Natural killer cell (primary cell): Measurements from ENCODE around the gene SURF2. TPM values are rescaled to one million over a fixed set of nuclear protein-coding genes. Genes with fewer than 3 reads are reported as not detected.

ENCODE experiments used
- ATAC-seq, 3 donors: fragments of 150-1000 bp in 2 of 3; fragments of 200-7000 bp in 1 of 3; cut with Tn5 transposase; 1 replicate in 1 of 3; 2 replicates in 2 of 3; pipeline ENCODE4 v1.10.0; 2021; ENCODE audit warnings: mild to moderate bottlenecking in 2 of 3, moderate library complexity in 2 of 3
- DNase-seq, 2 donors: peaks; one replicate each; pipeline versions ENCODE4 v3.0.0 to v3.0.0-alpha.2; 2013 to 2021; ENCODE audit warnings: mixed read lengths in 1 of 2
- H3K27ac ChIP-seq: one replicate; pipeline ENCODE4 v1.5.1; 2013; ENCODE audit warnings: mild to moderate bottlenecking, low read length
- H3K27me3 ChIP-seq: one replicate; pipeline ENCODE4 v1.6.1; 2013; ENCODE audit warnings: low read length; ENCODE audit not compliant: control insufficient read depth, insufficient read depth
- H3K36me3 ChIP-seq: one replicate; pipeline ENCODE4 v1.6.1; 2013; ENCODE audit warnings: low read length; ENCODE audit not compliant: control insufficient read depth, insufficient read depth
- H3K4me1 ChIP-seq: one replicate; pipeline ENCODE4 v1.6.1; 2013; ENCODE audit warnings: low read length; ENCODE audit not compliant: control insufficient read depth, insufficient read depth
- H3K4me3 ChIP-seq: one replicate; pipeline ENCODE4 v1.5.1; 2013; ENCODE audit warnings: low read length
- H3K9me3 ChIP-seq: one replicate; pipeline ENCODE4 v1.6.1; 2013; ENCODE audit warnings: low read length; ENCODE audit not compliant: control insufficient read depth, insufficient read depth
- H3K27ac Mint-ChIP-seq, 2 donors: one replicate each; pipeline ENCODE4 v1.8.0; 2022; ENCODE audit warnings: mild to moderate bottlenecking in 2 of 2, mixed read lengths in 2 of 2, moderate library complexity in 1 of 2
- H3K27me3 Mint-ChIP-seq, 2 donors: one replicate each; pipeline ENCODE4 v1.8.0; 2022; ENCODE audit warnings: low read depth in 2 of 2, mixed read lengths in 2 of 2
- H3K36me3 Mint-ChIP-seq: one replicate; pipeline ENCODE4 v1.8.0; 2022; ENCODE audit warnings: mixed read lengths
- H3K4me1 Mint-ChIP-seq, 2 donors: one replicate each; pipeline ENCODE4 v1.8.0; 2022; ENCODE audit warnings: mixed read lengths in 2 of 2
- H3K4me3 Mint-ChIP-seq: one replicate; pipeline ENCODE4 v1.8.0; 2022; ENCODE audit warnings: mild to moderate bottlenecking, moderate library complexity, mixed read lengths
- H3K9me3 Mint-ChIP-seq, 2 donors: one replicate each; pipeline ENCODE4 v1.8.0; 2022; ENCODE audit warnings: mixed read lengths in 2 of 2
- WGBS: methylation state at CpG from one replicate; pipeline ENCODE4 v1.1.7; 2013; ENCODE audit warnings: missing lambda C conversion rate; ENCODE audit not compliant: insufficient coverage; 5-methylcytosine and 5-hydroxymethylcytosine counted together
- intact Hi-C: fragments of 100-400 bp; cut with micrococcal nuclease; formaldehyde crosslinking; loops from one replicate; pipeline ENCODE4 v1.14.2; 2022
- total RNA-seq, 4 donors: library from RNA; stranded (reverse); fragments of 120-200 nt in 1 of 4; gene quantifications; one replicate each; pipeline versions ENCODE4 v1.2.3 to v1.2.4, GENCODE V29; 2013 to 2022
- TF ChIP-seq, protein P1 (sequence below): fragments of 200-600 bp; IDR thresholded peaks from one replicate; pipeline ENCODE4 v1.8.0; 2022; ENCODE audit warnings: antibody characterized with exemption

The SURF2 gene
- total RNA-seq, 3 donors from 2014 or later (not counting 1 experiment from before 2014, with no cell fraction given) = 14.3 to 14.9 (median 14.7) TPM

DNA sequence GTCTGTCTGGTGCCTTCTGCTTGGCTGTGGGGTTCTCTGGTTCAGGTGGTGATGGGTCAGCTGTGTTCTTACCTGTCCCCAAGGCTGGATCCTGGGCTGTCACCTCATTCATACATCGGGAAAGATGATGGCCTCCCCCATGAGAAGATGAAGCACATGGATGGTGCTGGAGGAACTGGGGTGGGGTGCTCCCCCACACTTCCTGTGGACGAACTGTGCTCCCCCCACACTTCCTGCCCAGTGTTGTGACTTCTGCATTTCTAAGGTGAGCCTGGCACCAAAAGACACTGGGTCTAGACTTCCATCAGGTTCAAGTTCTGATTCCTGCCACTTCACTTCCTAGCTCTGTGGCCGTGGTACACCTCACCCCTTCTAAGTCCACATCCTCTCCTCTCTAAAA, 16.1 kb upstream of the SURF2 start:
- Histone ChIP-seq H3K4me3 (no peak overlapping the region), H3K27ac (peak overlapping the region; percentile 62), H3K27me3 (no peaks in the 10 kb centered on the region), H3K36me3 (peaks cover 19% of the 10 kb centered on the region), H3K9me3 (no peaks in the 10 kb centered on the region), H3K4me1 (peaks cover 47% of the 10 kb centered on the region)
- H3K36me3 Mint-ChIP-seq = peaks cover 8% of the 10 kb centered on the region
- ATAC-seq (no peak), DNase-seq (no peak)
- TF ChIP-seq, protein P1, sequence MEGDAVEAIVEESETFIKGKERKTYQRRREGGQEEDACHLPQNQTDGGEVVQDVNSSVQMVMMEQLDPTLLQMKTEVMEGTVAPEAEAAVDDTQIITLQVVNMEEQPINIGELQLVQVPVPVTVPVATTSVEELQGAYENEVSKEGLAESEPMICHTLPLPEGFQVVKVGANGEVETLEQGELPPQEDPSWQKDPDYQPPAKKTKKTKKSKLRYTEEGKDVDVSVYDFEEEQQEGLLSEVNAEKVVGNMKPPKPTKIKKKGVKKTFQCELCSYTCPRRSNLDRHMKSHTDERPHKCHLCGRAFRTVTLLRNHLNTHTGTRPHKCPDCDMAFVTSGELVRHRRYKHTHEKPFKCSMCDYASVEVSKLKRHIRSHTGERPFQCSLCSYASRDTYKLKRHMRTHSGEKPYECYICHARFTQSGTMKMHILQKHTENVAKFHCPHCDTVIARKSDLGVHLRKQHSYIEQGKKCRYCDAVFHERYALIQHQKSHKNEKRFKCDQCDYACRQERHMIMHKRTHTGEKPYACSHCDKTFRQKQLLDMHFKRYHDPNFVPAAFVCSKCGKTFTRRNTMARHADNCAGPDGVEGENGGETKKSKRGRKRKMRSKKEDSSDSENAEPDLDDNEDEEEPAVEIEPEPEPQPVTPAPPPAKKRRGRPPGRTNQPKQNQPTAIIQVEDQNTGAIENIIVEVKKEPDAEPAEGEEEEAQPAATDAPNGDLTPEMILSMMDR = no peak
- H3K4me1 Mint-ChIP-seq = peaks cover 44 to 51% of the 10 kb centered on the region in 2 donors
- intact Hi-C loops = no loop called here
- H3K27ac Mint-ChIP-seq = peak overlapping the region; percentile 83 to 88
- no peaks in the 10 kb centered on the region for H3K9me3 Mint-ChIP-seq
- peak overlapping the region; percentile 67 for H3K4me3 Mint-ChIP-seq
- WGBS = 12% methylated on average over 3 of the region's 3 CpGs
- H3K27me3 Mint-ChIP-seq = no peaks in the 10 kb centered on the region

DNA sequence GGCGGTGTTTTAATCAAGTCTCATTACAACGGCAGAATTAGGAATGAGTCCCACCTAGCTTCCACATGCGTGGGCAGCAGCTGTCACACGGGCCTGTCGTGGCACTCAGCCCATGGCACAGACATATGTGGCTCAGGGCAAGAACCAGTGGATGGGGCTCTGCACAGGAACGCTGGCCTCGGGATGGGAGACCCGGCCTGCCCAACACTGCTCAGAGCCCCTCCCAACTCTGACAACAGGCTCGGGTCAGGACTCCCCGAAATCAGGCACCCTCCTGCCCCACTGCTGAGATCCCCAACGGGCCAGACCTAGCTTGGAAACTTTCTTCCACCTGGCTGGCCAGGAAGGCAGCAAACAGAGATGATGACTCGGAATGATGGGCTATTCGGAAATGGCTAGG, 15.4 kb upstream of the SURF2 start:
- 86% methylated on average over 13 of the region's 13 CpGs for WGBS
- no peaks in the 10 kb centered on the region for H3K9me3 ChIP-seq
- H3K27me3 ChIP-seq = no peaks in the 10 kb centered on the region
- ATAC-seq (no peak), DNase-seq (no peak)
- peaks cover 20% of the 10 kb centered on the region for H3K36me3 ChIP-seq
- TF ChIP-seq, protein P1 = no peak
- peak overlapping the region; percentile 62 for H3K27ac ChIP-seq
- H3K4me1 ChIP-seq = peaks cover 48% of the 10 kb centered on the region
- no peaks in the 10 kb centered on the region for H3K9me3 Mint-ChIP-seq
- H3K4me3 Mint-ChIP-seq = peak overlapping the region; percentile 67
- H3K36me3 Mint-ChIP-seq = peaks cover 8% of the 10 kb centered on the region
- peak overlapping the region; percentile 83 to 88 for H3K27ac Mint-ChIP-seq
- intact Hi-C loops = no loop called here
- H3K27me3 Mint-ChIP-seq = no peaks in the 10 kb centered on the region
- H3K4me3 ChIP-seq = no peak overlapping the region
- H3K4me1 Mint-ChIP-seq = peaks cover 37 to 45% of the 10 kb centered on the region in 2 donors

DNA sequence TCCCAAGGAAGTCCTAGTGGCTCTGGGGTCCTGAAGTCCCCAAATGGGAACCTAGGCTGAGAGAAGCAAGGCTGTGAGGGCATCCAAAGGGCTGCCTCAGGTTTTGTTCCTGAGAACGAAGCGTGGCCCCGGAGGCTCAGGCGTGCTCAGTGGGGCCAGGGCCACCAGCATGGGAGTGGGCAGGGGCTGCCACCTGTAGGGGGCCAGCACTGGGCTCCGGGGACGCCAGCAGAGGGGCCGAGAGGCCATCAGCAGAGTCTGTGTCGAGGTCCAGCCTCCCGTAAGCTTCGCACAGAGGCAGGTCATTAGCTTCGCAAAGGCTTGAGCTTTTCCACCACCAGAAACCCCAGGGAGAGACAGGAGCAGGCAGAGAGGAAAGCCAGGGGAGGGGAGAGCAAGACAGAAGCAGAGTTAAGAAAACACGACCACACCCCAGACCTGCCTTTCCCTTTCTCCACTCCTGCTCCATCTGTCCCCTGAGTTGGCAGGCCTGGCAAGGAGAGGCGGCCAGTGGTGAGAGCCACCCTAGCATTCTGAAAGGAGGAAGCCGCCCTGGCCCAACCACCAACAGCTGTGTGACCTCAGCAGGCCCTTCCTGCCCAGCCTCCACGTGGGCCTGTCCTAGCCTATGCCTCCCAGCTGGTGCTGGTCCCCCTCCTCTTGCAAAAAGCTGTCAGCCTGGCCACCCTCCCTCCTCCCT, 14.8 kb upstream of the SURF2 start:
- Histone ChIP-seq H3K27ac (peak overlapping the region; percentile 62), H3K4me3 (no peak overlapping the region), H3K27me3 (no peaks in the 10 kb centered on the region), H3K9me3 (no peaks in the 10 kb centered on the region), H3K4me1 (peaks cover 51% of the 10 kb centered on the region), H3K36me3 (peaks cover 20% of the 10 kb centered on the region)
- no peaks in the 10 kb centered on the region for H3K9me3 Mint-ChIP-seq
- DNase-seq = peak in 1 of 2 donors; percentile 30
- H3K27ac Mint-ChIP-seq = peak overlapping the region; percentile 83 to 88
- WGBS = 72% methylated on average over 15 of the region's 15 CpGs
- TF ChIP-seq, protein P1 = no peak
- peak; percentile 85 to 92 (median 86) for ATAC-seq
- peaks cover 8% of the 10 kb centered on the region for H3K36me3 Mint-ChIP-seq
- peaks cover 41 to 45% of the 10 kb centered on the region in 2 donors for H3K4me1 Mint-ChIP-seq
- peak overlapping the region; percentile 73 for H3K4me3 Mint-ChIP-seq
- H3K27me3 Mint-ChIP-seq = no peaks in the 10 kb centered on the region
- intact Hi-C loops = no loop called here

DNA sequence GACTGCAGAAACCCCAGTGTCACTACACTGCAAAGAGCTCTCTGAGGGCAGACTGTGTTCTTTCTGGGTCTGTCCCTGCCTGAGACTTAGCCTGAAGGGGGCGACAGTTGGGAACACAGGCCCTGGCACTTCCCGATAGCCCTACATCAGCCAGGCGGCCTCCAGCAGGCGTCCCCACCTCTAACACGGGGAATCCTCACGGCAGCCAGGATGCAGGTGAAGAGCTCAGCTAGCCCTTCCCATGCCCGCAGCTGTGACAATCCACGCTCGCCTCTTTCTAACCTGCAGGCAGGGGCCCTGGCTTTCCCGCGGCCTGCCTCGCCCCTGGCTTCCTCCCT, 14.3 kb upstream of the SURF2 start:
- Mint-ChIP-seq H3K4me1 (peaks cover 46 to 50% of the 10 kb centered on the region in 2 donors), H3K9me3 (no peaks in the 10 kb centered on the region), H3K4me3 (peak overlapping the region; percentile 73), H3K36me3 (peaks cover 8% of the 10 kb centered on the region), H3K27me3 (no peaks in the 10 kb centered on the region), H3K27ac (peak overlapping the region; percentile 83 to 88)
- intact Hi-C loops = no loop called here
- peaks cover 51% of the 10 kb centered on the region for H3K4me1 ChIP-seq
- WGBS = 88% methylated on average over 12 of the region's 12 CpGs
- DNase-seq = no peak
- H3K9me3 ChIP-seq = no peaks in the 10 kb centered on the region
- peaks cover 20% of the 10 kb centered on the region for H3K36me3 ChIP-seq
- TF ChIP-seq, protein P1 = no peak
- H3K27me3 ChIP-seq = no peaks in the 10 kb centered on the region
- no peak for ATAC-seq
- peak overlapping the region; percentile 62 for H3K27ac ChIP-seq
- no peak overlapping the region for H3K4me3 ChIP-seq
